K562 (cell line): Measurements from ENCODE around the gene HOXD4.

Experiments used
- MEF2D ChIP-seq: conservative IDR thresholded peaks from 2 replicates; pipeline ENCODE4 v1.6.1; 2016; ENCODE audit warnings: low read depth, missing genetic modification characterization, missing compliant biosample characterization
- NR2C1 ChIP-seq, 2 experiments: fragments of 450-650 bp; IDR thresholded peaks; 2 replicates each; pipeline ENCODE4 v1.6.1; 2017; ENCODE audit warnings: mild to moderate bottlenecking in 2 of 2, antibody characterized with exemption in 1 of 2, inconsistent platforms in 1 of 2, missing compliant biosample characterization in 1 of 2, missing genetic modification characterization in 1 of 2
- POLR2AphosphoS5 ChIP-seq: IDR thresholded peaks from 2 replicates; pipeline ENCODE4 v1.6.1; 2011; ENCODE audit warnings: mild to moderate bottlenecking, low read depth, low read length, moderate library complexity; ENCODE audit not compliant: control insufficient read depth, insufficient read depth
- SAP30 ChIP-seq: fragments of 200-600 bp; sonication (generic); IDR thresholded peaks from 2 replicates; pipeline ENCODE4 v1.6.1; 2012; ENCODE audit warnings: borderline replicate concordance, low read depth, mild to moderate bottlenecking, moderate library complexity, low read length, control low read depth, inconsistent platforms; ENCODE audit not compliant: insufficient read depth, poor library complexity, severe bottlenecking
- TF ChIP-seq, protein P1 (sequence below): fragments of 450-650 bp; IDR thresholded peaks from 2 replicates; pipeline ENCODE4 v1.7.1; 2018; ENCODE audit warnings: mild to moderate bottlenecking, low read depth; ENCODE audit not compliant: partially characterized antibody
- TF ChIP-seq, protein P2 (sequence below), 3 experiments: IDR thresholded peaks in 2 of 3; conservative IDR thresholded peaks in 1 of 3; 2 replicates each; pipeline ENCODE4 v1.5.1; 2011 to 2012; ENCODE audit warnings: low read length in 3 of 3, mild to moderate bottlenecking in 3 of 3, control low read depth in 2 of 3, improper control_type of control experiment in 1 of 3, inconsistent platforms in 1 of 3, low read depth in 1 of 3, mixed read lengths in 1 of 3, moderate library complexity in 1 of 3; ENCODE audit not compliant: insufficient read depth in 2 of 3
- TF ChIP-seq, protein P3 (sequence below): sonication (generic); formaldehyde crosslinking; IDR thresholded peaks from 2 replicates; pipeline ENCODE4 v1.8.1; 2023; ENCODE audit warnings: mild to moderate bottlenecking, missing genetic modification reagents

DNA sequence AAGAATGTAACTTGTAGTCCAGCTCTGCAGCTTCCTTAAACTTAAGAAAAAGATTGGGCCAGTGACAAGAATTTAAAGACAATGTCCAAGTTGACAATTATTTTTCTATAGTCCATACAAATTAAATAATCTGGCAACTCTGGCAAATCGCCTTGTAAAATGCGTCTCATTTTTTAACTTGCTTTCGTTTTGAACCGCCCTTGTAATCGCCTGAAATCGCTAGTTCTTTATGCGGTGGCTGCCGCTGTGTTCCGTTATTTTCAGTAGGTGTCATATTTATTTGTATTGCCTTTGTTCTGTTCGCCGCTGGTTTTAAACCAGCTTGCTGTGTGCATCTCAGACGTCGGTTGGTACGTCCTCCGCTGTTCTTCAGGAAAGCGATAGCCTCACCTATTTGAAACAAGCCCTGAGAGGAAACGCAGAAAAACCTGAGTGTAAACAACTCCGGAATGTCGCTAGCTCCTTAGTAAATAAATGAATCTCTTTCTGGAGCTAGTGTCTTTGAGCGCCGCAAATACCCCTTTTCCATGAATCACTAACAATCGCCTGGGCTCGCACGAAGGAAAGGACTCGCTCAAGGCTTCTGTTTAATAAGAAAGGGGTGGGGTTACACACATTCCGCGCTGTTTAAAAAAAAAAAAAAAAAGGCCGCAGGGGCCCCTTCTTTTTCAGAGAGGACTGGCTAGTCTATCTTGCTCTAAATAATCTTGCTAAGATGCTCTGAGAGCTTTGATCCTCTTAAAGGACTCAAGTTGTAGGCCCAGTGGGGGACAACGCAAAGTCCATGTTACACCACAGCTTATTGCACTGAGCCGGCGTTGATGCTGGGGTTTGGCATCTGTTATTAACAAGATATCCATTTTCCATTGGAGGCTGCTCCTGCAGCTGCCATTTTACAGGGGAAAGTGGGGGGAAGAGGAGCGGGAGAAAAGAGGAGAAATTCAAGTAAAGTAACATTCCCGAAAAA is 18.9 kb upstream of the HOXD4 start:
- TF ChIP-seq, protein P1, sequence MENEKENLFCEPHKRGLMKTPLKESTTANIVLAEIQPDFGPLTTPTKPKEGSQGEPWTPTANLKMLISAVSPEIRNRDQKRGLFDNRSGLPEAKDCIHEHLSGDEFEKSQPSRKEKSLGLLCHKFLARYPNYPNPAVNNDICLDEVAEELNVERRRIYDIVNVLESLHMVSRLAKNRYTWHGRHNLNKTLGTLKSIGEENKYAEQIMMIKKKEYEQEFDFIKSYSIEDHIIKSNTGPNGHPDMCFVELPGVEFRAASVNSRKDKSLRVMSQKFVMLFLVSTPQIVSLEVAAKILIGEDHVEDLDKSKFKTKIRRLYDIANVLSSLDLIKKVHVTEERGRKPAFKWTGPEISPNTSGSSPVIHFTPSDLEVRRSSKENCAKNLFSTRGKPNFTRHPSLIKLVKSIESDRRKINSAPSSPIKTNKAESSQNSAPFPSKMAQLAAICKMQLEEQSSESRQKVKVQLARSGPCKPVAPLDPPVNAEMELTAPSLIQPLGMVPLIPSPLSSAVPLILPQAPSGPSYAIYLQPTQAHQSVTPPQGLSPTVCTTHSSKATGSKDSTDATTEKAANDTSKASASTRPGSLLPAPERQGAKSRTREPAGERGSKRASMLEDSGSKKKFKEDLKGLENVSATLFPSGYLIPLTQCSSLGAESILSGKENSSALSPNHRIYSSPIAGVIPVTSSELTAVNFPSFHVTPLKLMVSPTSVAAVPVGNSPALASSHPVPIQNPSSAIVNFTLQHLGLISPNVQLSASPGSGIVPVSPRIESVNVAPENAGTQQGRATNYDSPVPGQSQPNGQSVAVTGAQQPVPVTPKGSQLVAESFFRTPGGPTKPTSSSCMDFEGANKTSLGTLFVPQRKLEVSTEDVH: no peak
- TF ChIP-seq, protein P2, sequence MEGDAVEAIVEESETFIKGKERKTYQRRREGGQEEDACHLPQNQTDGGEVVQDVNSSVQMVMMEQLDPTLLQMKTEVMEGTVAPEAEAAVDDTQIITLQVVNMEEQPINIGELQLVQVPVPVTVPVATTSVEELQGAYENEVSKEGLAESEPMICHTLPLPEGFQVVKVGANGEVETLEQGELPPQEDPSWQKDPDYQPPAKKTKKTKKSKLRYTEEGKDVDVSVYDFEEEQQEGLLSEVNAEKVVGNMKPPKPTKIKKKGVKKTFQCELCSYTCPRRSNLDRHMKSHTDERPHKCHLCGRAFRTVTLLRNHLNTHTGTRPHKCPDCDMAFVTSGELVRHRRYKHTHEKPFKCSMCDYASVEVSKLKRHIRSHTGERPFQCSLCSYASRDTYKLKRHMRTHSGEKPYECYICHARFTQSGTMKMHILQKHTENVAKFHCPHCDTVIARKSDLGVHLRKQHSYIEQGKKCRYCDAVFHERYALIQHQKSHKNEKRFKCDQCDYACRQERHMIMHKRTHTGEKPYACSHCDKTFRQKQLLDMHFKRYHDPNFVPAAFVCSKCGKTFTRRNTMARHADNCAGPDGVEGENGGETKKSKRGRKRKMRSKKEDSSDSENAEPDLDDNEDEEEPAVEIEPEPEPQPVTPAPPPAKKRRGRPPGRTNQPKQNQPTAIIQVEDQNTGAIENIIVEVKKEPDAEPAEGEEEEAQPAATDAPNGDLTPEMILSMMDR (IDR thresholded peaks at IDR 0.05 in 2 of 3, conservative IDR thresholded peaks at IDR 0.05 in 1 of 3; ENCODE audit: insufficient read depth in 2 of 3, low read depth in 1 of 3, low read length in 3 of 3): no peak
- no peak for TF ChIP-seq NR2C1 (IDR thresholded peaks at IDR 0.05)
- TF ChIP-seq NR2C1 (tag; IDR thresholded peaks at IDR 0.05): no peak
- TF ChIP-seq, protein P3, sequence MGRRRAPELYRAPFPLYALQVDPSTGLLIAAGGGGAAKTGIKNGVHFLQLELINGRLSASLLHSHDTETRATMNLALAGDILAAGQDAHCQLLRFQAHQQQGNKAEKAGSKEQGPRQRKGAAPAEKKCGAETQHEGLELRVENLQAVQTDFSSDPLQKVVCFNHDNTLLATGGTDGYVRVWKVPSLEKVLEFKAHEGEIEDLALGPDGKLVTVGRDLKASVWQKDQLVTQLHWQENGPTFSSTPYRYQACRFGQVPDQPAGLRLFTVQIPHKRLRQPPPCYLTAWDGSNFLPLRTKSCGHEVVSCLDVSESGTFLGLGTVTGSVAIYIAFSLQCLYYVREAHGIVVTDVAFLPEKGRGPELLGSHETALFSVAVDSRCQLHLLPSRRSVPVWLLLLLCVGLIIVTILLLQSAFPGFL (CRISPR knock-in tag): no peak
- no peak for TF ChIP-seq MEF2D
- TF ChIP-seq SAP30: no peak
- no peak for TF ChIP-seq POLR2AphosphoS5
